Liver (tissue), 3 donors: ENCODE data around the gene DDB1.

Experiments
- TAF1 ChIP-seq: conservative IDR thresholded peaks from 2 replicates; pipeline ENCODE4 v1.6.1; 2016; ENCODE audit warnings: antibody characterized with exemption, mild to moderate bottlenecking
- TF ChIP-seq, protein P1 (sequence below): fragments of 150-350 bp; IDR thresholded peaks from 2 replicates; pipeline ENCODE4 v1.5.1; 2017; ENCODE audit warnings: improper control_type of control experiment, low read depth, low read length; ENCODE audit not compliant: missing input control
- donor health status: healthy.
- donor health status: healthy.

DNA sequence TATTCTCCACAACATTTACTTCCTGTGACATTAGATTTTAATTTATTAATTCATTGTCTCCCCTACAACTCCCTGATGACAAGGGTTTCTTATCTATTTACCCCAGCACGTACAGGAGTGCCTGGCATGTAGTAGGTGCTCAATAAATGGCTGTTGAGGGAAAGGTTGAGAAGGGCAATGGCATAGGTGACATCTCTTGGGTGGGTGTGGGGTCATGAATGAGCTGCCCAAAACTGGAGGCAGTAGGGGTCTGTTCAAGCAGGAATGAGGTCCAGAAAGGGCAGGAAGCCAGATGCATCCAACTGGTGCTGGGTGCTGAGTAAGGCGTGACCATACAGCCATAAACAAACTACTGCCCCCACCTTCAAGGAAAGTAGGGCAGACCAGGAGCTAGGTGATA is 40.5 kb downstream of the DDB1 start:
- TF ChIP-seq, protein P1, sequence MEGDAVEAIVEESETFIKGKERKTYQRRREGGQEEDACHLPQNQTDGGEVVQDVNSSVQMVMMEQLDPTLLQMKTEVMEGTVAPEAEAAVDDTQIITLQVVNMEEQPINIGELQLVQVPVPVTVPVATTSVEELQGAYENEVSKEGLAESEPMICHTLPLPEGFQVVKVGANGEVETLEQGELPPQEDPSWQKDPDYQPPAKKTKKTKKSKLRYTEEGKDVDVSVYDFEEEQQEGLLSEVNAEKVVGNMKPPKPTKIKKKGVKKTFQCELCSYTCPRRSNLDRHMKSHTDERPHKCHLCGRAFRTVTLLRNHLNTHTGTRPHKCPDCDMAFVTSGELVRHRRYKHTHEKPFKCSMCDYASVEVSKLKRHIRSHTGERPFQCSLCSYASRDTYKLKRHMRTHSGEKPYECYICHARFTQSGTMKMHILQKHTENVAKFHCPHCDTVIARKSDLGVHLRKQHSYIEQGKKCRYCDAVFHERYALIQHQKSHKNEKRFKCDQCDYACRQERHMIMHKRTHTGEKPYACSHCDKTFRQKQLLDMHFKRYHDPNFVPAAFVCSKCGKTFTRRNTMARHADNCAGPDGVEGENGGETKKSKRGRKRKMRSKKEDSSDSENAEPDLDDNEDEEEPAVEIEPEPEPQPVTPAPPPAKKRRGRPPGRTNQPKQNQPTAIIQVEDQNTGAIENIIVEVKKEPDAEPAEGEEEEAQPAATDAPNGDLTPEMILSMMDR: no peak
- TF ChIP-seq TAF1: no peak
